Hippocampal formation (tissue), 2 donors: ENCODE results near the gene CENPX.

Experiments
- DNase-seq, 2 donors: peaks; one replicate each; lab custom pipeline; 2025; lab: John Stamatoyannopoulos, UW

The CENPX gene

DNA sequence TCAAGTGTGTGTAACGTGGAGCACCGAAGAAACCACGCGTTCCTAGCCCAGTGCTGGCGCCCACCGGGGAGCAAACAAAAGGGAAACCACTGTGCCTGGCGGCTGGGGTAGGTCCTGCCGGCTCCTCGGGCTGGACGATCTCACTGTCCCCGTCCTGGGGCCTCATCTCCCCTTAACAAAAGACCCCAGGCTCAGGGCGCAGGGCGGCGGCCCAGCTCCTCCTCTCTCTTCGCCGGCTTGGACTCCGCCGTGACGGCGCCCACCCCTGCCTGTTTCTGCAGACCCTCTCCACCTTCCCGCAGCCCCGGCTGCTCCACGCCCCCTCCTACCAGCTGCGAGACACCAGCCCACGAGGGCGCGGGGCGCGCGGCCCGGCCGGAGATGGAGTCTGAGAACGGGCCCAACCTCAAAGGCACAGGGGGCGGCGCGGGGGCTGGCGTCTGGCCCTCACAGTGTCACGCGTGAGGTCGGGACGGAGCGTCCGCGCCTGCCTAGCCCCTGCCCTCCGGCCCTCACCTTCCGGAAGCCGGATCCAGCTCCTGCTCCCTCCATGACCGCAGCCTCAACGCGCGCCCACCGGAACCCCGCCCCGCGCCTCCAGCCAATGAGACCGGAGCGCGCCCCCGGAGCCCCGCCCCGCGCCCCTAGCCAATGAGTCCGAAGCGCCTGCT, at the start of gene CENPX:
CENPX (minus strand) TSS at position 569 of the 671 bp plus-strand sequence; CDS start at position 552, 17 bp downstream.
- DNase-seq: no peak

DNA sequence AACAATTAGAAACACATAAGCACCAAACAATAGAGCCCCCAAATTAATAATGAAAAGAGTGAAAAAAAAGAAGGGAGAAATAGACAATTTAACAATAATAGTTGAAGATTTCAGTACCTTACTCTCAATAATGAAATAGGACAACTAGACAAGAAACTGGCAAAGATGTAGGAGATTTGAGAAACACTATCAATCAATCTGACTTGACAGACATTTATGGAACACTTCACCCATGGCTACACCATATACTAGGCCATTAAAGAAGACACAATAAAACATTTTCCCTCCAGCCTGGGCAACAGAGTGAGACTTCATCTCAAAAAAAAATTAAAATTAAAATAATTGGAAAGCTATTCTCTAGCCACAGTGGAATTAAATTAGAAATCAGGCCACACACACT, 47.9 kb upstream of the CENPX start:
- no peak for DNase-seq

DNA sequence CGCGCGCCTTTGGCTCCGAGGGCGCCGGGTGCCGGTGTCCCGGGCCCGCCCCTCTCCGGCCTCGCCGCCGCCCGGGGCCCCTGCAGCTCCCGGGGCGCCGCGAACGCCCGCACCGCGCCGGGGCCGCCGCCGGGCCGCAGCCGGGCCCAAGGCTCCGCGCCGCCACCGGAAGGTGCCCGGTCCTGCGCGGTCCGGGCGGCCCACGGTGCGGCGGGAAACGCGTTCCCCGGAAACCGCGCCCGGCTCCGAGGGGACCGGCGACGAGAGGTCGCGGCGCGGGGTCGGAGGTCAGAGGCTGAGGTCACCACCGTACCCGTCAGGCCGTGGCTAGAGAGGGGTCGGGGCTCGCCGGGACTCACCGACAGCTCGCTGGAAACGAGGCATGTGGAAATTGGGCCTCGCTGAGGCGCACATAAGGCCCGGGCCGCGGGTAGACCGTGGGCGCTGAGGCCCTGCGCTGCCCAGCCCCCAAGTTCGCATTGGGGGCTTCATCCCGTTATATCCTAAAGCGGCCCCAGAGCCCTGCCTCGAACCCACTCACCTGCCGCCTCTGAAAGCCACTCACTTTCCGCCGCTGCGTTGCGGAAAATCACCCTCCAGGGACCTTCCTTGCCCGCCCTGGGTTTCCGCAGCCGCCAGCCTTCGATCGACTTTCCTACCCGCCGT, 43.1 kb upstream of the CENPX start, which contains the start of gene DUS1L:
DUS1L (minus strand) TSS at position 167 of the 666 bp plus-strand sequence. CDS start 745 bp downstream, outside the sequence.
- peak in 1 of 2 donors; percentile 55 for DNase-seq

DNA sequence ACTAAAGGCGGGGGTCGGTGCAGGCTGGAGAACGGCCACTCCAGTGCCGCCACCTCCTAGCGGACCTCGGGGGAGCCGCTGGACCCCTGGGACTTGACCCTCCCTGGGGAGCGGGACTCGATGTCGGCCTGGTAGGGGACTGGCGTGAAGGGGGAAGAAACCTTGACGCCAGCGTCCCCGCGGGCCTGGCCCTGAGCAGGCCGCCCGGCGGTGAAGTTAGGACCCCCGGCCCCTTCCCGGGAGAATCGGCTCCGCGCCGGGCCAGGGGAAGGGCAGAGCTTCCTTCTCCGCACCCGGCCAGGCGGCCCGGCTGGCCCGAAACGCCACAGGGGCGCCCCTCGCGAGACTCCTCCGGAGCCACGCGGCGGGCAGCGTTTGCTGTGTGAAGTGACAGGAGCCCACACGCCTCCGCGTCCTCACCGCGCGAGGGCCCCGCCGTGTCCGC, 42.5 kb upstream of the CENPX start:
- no peak for DNase-seq

DNA sequence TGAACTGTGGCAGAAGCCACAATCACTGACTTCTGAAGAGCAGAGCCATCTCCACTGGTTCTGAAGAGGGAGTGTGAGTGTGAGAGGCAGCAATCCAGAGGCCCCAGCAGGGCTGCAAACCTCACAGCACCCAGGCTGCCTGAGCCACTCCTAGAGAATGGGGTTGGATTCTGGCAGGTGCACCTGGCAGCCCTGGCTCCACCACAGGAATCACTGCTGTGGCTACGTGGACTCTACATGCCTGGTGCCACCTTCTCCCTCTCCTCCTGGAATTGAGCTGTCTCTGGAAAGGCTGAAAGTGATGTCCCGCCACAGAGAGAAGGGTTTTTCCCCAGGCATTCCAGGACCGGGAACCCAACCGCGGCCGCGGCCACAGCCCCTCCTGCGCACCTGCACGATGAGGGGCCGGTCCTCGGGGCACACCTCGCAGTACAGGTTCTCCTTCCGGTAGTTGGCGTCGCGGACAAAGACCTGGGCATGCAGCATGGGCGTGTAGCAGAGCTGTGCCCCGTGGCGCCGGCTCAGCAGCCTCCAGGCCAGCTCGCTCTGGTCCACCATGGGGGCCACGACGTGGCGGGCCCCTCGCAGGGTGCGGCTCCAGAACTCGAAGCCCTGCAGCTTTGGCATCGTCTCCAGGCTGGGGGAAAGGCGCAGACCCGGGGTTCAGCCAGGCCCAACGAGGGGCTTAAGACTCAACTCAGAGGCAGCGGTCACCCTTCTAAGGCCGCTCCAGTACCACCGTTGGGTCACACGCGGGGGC, 41.9 kb upstream of the CENPX start:
- no peak for DNase-seq

DNA sequence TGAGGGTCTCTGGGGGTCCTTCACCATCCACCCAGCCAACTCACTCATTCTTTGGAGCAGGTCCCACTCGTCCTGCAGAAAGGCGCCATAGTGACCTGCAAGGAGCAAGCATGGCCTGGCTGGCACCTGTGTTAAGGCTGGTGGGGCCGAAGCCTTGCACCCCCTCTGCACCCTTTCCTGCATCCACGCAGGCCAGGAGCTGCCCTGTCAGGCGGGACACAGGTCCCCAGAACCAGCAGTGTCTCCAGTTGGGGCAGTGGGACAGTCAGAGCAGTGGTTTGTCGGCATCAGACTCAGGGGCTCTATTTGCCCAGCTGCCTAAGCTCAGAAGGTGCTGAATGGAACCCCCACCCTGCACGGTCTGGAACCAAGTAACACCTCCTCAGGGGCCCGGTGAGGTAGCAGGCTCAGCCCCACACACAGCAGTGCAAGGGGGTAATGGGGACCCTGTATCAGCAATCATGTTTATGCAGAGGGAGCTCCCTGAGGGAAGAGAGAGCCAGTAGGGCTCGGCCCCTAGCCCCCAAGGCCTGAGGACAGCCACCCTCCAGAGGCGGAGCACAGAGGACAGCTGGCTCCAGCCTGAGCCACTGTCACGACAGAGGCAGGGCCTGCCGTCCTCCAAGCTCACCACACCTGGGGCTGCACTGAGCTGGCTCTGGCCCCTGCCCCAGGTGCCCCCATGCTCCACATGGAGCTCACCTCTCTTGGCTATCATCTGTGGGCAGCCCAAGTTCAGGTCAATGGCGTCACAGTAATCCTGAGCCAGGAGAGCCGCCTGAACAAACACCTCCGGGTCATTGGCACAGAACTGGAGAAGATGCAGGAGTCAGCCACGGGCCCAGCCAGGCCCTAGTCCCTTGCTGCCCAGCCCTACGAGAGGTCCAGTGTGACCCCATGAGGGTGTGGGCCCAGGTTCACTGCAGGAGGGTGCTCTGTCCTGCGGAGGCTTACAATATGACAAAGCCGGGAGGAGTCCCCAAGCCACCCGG, 41.0 kb upstream of the CENPX start:
- DNase-seq: no peak

DNA sequence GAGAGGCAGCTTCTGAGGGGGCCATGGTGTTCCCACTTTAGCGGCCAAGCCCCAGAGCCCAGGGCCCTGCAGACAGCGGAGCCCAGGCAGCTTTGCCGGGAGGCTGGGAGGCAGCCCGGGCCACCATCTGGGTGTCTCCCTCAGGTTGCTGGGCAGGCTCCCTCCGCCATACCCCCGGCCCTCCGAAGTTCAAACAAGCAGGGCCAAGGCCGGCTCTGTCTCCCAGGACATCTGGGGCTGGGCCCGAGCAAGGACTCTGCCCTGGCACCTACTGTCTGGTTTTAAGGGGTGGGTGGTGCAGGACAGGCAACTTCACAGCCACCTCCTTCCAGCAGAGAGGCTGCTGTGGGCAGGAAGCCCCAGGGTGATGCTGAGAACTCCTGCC, 40.3 kb upstream of the CENPX start:
- DNase-seq: no peak

DNA sequence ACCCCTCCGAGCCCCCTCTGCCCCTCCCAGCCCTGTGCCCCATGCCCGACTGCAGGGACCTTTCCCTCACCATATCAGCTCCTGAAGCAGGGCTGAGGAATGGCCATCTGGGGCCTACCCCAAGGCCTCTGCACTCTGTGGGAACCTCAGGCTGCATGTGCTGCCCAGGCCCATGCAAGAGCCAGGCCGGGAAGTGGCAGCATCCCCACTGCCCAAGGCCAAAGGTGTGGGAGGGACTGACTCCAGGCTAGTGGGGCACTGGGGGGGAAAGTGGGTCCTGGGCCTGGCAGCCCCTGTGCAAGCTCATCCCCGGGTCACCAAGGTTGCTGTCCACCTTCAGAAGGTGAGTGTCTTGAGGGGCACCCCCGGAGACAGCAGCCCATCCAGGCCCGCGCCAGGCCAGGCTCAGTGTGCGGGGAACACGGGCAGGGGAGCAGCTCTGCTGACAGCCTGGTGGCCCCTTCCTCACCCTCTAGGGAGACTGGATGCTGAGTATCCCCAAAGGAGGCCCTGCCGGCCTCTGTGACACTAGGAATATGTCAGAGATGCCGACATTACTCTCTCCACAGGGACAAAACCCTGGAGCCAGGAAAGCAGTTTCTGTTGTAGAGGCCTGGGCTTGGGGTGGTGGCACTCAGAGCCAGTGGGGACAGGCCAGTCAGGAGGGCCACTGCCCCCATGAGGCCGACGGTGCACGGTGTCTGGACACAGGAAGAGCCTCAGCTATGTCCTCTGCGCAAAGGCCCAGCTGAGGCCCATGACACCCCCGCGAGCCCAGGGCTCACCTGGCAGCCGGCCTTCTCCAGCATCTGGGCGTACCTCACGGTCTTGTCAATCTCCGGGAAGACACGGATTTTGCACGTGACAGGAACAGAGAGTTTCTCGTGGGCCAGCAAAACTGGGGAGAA, 39.7 kb upstream of the CENPX start:
- DNase-seq: no peak

DNA sequence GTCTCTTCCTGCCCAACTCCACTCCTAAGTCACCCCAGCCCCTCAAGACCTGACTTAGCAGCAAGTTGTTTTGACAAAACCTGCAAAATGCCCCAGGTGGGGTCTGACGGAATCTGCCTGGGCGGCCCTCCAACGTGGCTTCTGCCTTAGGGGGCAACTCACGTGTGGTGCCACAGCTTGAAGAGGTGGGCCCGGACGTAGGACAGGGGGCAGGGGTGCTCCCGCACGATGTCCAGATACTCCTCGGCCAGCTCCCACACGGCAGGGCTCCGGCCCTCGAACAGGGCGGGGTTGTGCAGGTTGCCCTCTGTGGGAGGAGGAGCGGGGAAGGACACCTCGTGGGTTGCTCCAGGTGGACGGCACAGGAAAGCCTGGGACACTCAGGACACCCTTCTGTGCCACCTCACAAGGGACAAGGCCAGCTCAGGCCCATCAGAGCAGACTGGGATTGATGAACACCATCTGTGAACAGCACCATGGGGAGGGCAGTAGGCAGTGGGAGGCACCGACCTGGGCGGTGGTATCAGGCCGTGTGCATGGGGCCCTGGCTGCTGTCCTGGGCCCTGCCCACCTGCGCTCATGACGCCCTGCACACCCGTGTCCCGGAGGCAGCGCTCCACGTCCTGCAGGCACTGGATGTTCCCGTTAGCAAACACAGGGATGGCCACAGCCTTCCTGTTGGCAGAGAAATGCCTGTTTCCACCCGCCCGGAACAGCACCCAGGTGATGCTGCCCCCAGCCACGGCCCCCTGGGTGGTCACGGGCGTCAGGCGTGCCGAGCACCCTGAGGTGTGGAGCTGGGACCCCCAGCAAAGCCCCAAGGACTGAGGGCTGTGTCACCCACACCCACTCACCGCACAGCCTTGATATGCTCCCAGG, 38.6 kb upstream of the CENPX start:
- no peak for DNase-seq

DNA sequence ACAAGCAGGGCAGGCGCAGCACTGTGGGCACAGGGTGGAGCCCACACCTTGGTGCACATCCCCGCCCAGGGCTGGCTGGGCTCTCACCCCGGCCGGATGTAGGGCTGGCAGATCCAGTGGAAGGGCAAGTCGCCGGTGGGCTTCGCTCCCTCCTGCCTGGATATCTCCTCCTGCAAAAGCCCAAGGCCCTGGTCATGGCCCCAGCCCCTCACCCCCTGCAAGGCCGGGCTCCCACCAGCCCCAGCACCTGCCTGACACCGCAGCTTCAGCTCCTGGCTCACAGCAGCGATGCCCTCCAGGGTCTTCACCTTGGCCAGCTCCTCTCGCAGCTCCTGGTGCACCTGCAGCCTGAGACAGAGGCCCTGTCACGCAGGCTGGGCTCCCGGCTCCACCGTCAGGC, 37.9 kb upstream of the CENPX start:
- DNase-seq: no peak

DNA sequence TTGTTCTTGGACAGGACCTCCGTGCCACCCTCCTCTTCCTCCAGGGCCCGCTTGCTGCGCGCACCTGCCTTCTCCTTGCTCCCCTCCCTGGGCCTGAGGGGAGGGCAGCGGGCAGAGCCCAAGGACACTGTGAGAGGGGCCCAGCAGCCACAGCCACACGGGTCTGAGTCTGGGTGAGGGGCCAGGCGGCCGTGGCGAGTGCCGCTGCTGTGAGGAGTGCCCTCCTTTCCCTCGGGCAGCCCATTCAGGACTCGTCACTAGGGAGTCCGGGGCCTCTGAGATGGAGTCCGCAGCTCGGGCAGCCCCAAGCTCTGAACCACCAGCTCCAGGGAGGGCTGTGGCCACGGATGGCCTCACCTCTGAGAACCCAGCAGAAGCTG, 37.3 kb upstream of the CENPX start:
- no peak for DNase-seq

DNA sequence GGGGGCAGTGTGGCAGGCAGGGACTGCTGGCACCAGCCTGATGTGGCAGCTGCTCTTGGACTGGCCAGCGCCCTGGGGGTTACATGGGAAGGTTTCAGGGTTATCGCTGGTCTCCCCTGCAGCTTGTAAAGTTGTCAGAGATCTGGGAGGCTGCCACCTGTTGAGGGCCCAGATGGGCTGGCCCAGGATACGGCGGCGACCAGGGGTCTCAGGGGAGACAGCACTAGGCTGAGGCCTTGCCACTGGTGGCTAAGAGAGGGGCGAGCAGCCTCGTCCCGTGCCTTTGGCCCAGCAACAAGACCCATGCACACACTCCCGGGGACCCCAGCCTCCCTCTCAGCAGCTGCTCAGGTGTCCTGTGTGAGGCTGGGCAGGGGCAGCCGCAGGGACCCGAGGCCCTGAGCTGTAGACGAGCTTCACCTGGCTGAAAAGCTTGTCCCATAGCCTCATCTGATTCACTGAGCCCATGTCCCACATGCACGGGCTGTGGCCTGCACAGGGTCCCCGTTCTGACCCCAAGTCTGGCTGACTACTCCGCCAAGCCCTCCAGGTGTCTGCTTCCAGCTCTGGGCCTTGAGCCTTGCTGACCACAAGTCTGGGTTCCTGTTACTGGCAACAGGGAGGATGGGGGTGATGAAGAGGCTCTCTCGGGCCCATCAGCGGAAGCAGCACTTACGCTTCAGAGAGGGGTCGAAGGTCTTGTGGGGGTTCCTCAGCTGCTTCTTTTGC, 36.8 kb upstream of the CENPX start:
- DNase-seq: no peak

DNA sequence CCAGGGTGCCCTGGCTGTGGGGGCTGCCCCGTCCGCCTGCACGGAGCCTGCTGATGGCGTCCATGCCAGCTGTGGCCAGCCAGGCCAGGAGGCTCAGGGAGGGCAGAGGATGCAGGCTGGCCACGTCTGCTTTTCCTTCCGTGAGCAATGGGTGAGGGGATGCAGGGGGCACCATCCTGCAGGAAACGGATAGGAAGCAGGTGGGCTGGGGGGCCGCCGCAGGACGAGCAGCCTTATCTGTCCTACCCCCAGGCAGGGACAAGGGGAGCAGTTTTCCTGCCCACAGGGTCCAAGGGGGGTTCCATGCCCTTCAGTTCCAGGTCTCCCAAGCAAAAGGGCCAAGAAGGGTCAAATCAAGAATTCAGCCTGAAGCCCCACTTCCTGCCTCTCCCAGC, 36.2 kb upstream of the CENPX start:
- no peak for DNase-seq

DNA sequence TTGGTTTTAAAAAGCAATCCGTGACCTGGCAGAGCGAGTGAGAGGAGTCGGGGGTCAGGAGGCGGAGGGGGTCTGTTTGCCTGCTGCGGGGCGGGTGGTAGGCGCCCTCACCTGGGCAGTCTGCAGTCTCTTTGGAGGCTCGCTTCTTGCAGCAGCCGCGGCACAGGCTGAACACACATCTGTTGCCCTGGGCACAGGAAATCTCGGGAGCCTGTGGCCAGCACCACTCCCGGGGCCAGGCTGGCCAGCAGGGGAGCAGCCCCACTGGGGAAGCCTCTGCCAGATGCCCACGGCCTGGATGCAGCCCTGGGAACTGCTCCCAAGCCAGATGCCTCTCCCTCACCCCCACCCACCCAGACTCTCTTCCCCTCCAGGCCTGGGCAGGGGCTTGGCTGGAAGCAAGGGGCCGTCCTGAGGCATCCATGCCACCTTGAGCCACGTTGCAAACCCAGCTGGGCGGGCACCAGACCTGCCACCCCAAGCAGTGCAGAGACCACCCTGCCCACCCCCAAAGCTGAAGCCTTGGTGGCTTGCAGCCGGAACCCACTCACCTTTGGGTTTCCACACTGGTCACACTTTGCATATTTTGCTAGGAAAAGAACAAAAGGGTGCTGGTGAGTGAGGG, 35.7 kb upstream of the CENPX start:
- no peak for DNase-seq

DNA sequence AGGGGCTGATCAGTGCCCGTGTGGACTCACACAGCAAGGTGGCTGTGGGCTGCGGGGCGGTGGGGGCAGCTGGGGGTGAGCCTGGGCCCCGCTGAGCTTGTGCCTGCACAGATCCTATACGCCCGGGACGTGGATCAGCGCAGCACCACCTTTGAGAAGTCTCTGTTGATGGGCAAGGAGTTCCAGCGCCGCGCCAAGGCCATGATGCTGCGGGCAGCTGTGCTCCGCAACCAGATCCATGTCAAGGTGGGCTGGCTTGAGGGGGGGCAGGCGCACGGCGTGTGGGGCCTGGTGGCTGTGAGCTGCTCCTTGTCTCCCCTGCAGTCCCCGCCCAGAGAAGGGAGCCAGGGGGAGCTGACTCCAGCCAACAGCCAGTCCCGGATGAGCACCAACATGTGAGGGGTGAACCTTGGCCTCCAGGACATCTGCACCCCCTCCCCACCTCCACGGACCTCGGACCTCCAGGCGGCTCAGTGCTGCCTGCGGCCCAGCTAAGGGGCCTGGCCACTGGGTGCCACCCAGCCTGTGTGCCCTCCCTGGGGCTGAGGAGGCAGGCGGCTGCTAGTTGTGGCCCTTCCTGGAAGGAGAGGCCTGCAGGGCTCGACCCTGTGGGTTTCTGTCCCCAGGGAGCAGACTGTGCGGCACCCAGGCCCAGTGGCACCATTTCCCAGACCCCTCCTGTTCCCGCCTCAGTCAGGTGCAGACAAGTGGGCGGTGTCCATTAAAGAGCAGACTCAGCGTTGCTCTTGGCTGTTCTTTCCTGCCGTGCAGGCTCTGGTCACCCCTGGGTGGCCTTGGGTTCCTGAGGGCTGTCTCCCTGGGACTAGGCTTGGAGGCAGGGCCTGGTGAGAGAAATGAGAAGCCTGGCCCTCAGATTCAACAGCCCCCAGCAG, 34.3 kb upstream of the CENPX start:
- no peak for DNase-seq

DNA sequence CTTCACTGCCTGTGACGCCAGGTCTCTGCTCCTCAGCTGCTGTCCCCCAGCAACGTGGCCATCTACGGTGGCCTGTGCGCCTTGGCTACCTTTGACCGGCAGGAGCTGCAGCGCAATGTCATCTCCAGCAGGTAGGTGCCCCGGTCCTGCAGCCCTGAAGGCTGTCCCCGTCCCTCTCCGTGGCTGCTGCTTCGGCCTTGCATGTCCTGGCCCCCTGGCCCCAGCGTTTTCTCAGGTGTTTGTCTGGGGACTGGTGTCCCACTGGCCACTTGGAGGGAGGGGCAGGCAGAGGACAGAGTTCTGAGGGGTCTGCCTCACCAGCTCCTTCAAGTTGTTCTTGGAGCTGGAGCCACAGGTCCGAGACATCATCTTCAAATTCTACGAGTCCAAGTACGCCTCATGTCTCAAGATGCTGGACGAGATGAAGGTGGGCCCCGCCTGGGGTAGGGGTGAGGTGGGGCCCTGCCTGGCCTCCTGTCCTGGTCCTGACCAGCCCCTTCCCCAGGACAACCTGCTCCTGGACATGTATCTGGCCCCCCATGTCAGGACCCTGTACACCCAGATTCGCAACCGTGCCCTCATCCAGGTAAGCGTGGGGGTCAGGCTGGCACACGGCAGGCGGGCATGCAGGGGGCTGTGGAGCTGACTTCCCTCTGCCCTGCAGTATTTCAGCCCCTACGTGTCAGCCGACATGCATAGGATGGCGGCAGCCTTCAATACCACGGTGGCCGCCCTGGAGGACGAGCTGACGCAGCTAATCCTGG, 33.5 kb upstream of the CENPX start:
- DNase-seq: no peak
